ENCODE measurements around the gene CUL4A.

The CUL4A gene

GRCh38 chr13:113187883-113188665 lies 21.3 kb upstream of the CUL4A start:
- Histone ChIP-seq H3K4me3 (no peak overlapping the region), H3K27ac (peak overlapping the region; percentile 6 to 27), H3K36me3 (peaks cover 38 to 85% (median 51%) of the 10 kb centered on the region in 3 donors), H3K4me1 (peaks cover 0 to 10% (median 0%) of the 10 kb centered on the region in 4 donors), H3K27me3 (no peaks in the 10 kb centered on the region), H3K9me3 (no peaks in the 10 kb centered on the region)
- no peak for TF ChIP-seq CTCF (IDR thresholded peaks at IDR 0.05)
- DNase-seq = no peak
- intact Hi-C loops (cut with DNase I; ENCODE audit: low total_unique reads) = no loop called here

GRCh38 chr13:113190181-113190580 lies 19.2 kb upstream of the CUL4A start:
- H3K4me1 ChIP-seq = peaks cover 0 to 10% (median 0%) of the 10 kb centered on the region in 4 donors
- H3K36me3 ChIP-seq = peaks cover 39 to 85% (median 44%) of the 10 kb centered on the region in 3 donors
- H3K9me3 ChIP-seq = no peaks in the 10 kb centered on the region
- DNase-seq = no peak
- no peaks in the 10 kb centered on the region for H3K27me3 ChIP-seq
- no peak for TF ChIP-seq CTCF (IDR thresholded peaks at IDR 0.05)
- no peak overlapping the region for H3K4me3 ChIP-seq
- intact Hi-C loops (cut with DNase I; ENCODE audit: low total_unique reads) = no loop called here
- no peak overlapping the region for H3K27ac ChIP-seq

GRCh38 chr13:113192279-113192678 lies 17.1 kb upstream of the CUL4A start:
- Histone ChIP-seq H3K36me3 (peaks cover 57 to 95% (median 61%) of the 10 kb centered on the region in 3 donors), H3K27me3 (no peaks in the 10 kb centered on the region), H3K27ac (no peak overlapping the region), H3K9me3 (no peaks in the 10 kb centered on the region), H3K4me1 (peaks cover 0 to 5% (median 0%) of the 10 kb centered on the region in 4 donors), H3K4me3 (no peak overlapping the region)
- no peak for TF ChIP-seq CTCF (IDR thresholded peaks at IDR 0.05)
- DNase-seq = no peak
- intact Hi-C loops (cut with DNase I; ENCODE audit: low total_unique reads) = no loop called here

GRCh38 chr13:113192902-113193301 lies 16.5 kb upstream of the CUL4A start:
- Histone ChIP-seq H3K4me3 (no peak overlapping the region), H3K9me3 (no peaks in the 10 kb centered on the region), H3K27me3 (no peaks in the 10 kb centered on the region), H3K36me3 (peaks cover 63 to 98% (median 66%) of the 10 kb centered on the region in 3 donors), H3K27ac (no peak overlapping the region), H3K4me1 (no peaks in the 10 kb centered on the region)
- DNase-seq = no peak
- intact Hi-C loops (cut with DNase I; ENCODE audit: low total_unique reads) = no loop called here
- TF ChIP-seq CTCF (IDR thresholded peaks at IDR 0.05) = no peak

GRCh38 chr13:113195360-113195759 lies 14.1 kb upstream of the CUL4A start:
- H3K4me1 ChIP-seq = no peaks in the 10 kb centered on the region
- intact Hi-C loops (cut with DNase I; ENCODE audit: low total_unique reads) = no loop called here
- no peaks in the 10 kb centered on the region for H3K27me3 ChIP-seq
- no peaks in the 10 kb centered on the region for H3K9me3 ChIP-seq
- DNase-seq = no peak
- H3K36me3 ChIP-seq = peaks cover 65 to 98% (median 80%) of the 10 kb centered on the region in 3 donors
- no peak overlapping the region for H3K4me3 ChIP-seq
- no peak overlapping the region for H3K27ac ChIP-seq
- no peak for TF ChIP-seq CTCF (IDR thresholded peaks at IDR 0.05)
